Adipocyte (in vitro differentiated cells): ENCODE results near the gene CCL5.
A peak's percentile ranks its signal among the peaks of the same experiment; 100 is the strongest.

Experiments used
- DNase-seq: peaks from one replicate; pipeline ENCODE4 v3.0.0-alpha.2; 2015; ENCODE audit warnings: low read depth
- H3K27me3 ChIP-seq: replicated peaks from 2 replicates; pipeline ENCODE4 v1.7.0; 2013; ENCODE audit warnings: mild to moderate bottlenecking, low read length, moderate library complexity; ENCODE audit not compliant: control insufficient read depth, insufficient read depth
- H3K36me3 ChIP-seq: 2 replicates; pipeline ENCODE4 v1.7.0; 2013; ENCODE audit warnings: low read length, mild to moderate bottlenecking, moderate library complexity; ENCODE audit not compliant: control insufficient read depth, insufficient read depth, severe bottlenecking
- H3K4me1 ChIP-seq: 2 replicates; pipeline ENCODE4 v1.7.0; 2013; ENCODE audit warnings: mild to moderate bottlenecking, low read length, moderate library complexity; ENCODE audit not compliant: control insufficient read depth, insufficient read depth
- H3K4me3 ChIP-seq: 2 replicates; pipeline ENCODE4 v1.7.0; 2013; ENCODE audit warnings: mild to moderate bottlenecking, low read length, moderate library complexity
- H3K9ac ChIP-seq: 2 replicates; pipeline ENCODE4 v1.7.0; 2013; ENCODE audit warnings: mild to moderate bottlenecking, low read length, moderate library complexity
- H3K9me3 ChIP-seq: 2 replicates; pipeline ENCODE4 v1.7.0; 2013; ENCODE audit warnings: mild to moderate bottlenecking, low read length, moderate library complexity; ENCODE audit not compliant: control insufficient read depth

CCL5 gene

DNA sequence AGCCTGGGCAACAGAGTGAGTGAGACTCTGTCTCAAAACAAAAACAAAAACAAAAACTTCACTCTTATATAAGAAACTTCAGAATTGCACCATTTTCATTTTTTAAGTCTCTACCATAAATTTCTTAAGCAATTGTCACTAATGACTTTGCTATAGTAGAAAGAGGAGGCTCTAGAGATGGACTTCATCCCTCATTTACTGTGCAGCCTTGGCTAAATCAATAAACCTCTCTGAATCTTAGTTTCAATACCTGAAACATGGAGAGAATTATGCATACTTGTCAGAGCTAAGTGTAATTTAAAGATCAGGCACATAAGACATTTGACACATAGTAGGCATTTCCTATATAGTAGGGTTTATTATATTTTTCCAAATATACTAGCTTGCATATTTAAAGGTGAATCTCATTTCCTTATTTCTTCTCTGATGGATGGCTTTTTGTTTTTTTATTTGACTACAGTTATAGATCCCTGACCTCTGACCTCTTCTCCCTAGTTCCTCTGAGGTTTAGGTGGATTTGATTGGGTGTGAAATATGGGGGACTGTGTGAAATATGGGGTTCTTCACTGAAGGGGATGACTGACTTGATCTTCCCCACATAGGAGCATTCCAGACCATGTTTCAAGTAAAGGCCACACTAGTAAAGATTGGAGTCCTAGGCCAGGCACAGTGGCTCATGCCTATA lies 2.7 kb downstream of the CCL5 start:
- H3K27me3 ChIP-seq: peaks cover 7% of the 10 kb centered on the region
- no peaks in the 10 kb centered on the region for H3K36me3 ChIP-seq
- no peak for DNase-seq
- no peaks in the 10 kb centered on the region for H3K4me1 ChIP-seq
- no peak overlapping the region for H3K9ac ChIP-seq
- no peak overlapping the region for H3K4me3 ChIP-seq
- no peaks in the 10 kb centered on the region for H3K9me3 ChIP-seq

DNA sequence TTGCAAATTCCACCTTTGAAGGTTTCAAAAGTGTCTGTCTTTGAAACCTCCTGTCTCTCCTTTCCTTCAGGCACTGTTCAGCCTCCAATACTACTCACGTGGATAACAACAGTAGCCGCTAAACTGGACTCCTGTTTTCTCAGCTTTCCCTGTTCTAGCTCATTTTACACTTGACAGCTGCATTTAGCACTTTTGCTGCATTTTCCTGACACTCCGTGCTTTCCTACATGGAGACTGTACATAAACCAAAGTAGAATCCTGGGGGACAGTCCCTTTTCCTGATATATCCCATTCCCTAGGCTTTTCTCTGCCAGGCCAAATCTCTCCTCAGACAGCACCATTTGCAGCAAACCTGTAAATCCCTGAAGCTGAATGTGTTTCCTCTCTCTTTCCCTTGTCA lies 3.6 kb downstream of the CCL5 start:
- Histone ChIP-seq H3K27me3 (peaks cover 7% of the 10 kb centered on the region), H3K4me3 (no peak overlapping the region), H3K4me1 (no peaks in the 10 kb centered on the region), H3K9me3 (no peaks in the 10 kb centered on the region), H3K36me3 (no peaks in the 10 kb centered on the region), H3K9ac (no peak overlapping the region)
- no peak for DNase-seq

DNA sequence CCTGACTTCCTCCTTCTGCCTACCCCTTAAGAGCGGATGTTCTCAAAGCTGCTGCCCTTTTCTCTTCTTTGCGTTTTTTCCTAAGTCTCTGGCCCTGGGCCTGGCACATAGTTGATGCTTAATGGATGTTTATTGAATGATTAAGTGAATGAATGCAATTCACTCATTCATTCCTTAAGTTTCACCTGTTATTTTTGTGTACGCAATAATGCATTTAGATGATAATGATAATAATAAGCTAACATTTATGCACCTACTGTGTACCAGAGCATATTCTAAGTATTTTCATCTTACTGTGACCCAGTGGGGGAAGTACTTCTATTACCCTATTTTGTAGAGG lies 4.4 kb downstream of the CCL5 start:
- no peak for DNase-seq
- Histone ChIP-seq H3K4me1 (no peaks in the 10 kb centered on the region), H3K4me3 (no peak overlapping the region), H3K27me3 (peaks cover 7% of the 10 kb centered on the region), H3K36me3 (no peaks in the 10 kb centered on the region), H3K9ac (no peak overlapping the region), H3K9me3 (no peaks in the 10 kb centered on the region)

DNA sequence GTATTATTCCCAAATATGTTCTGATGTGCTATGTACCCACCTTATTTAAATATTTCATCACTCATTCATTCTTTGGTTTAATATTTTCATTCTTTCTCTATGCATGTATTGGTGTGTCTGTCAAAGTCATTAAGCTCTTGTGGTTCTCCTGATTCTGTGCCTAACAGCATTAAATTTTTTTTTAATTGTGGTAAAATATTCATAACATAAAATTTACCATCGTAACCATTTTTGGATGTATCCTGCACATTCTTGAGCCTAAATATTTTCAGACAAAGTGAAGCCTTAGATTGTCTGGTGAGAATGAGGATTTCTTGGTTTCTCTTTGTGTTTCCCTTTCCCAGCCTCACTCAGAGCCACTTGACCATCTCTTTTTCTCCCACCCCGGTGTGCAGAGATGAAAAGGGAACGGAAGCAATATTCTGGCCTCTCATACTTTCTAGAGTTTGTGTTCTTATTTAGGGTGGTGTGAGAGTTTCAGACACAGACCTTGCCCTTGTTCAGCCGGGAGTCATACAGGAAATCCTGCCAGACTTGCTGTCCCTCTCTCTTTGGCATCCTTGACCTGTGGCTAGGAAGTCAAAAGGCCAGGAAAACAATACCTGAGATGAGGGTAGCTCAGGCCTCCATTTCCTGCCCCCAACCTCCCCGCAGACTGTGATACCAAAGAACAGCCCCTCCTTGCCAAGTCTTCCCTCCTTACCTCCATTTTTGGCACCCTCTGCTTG lies 4.9 kb downstream of the CCL5 start:
- no peak overlapping the region for H3K4me3 ChIP-seq
- H3K9me3 ChIP-seq: no peaks in the 10 kb centered on the region
- no peak for DNase-seq
- no peaks in the 10 kb centered on the region for H3K36me3 ChIP-seq
- peaks cover 7% of the 10 kb centered on the region for H3K27me3 ChIP-seq
- H3K4me1 ChIP-seq: no peaks in the 10 kb centered on the region
- H3K9ac ChIP-seq: no peak overlapping the region

DNA sequence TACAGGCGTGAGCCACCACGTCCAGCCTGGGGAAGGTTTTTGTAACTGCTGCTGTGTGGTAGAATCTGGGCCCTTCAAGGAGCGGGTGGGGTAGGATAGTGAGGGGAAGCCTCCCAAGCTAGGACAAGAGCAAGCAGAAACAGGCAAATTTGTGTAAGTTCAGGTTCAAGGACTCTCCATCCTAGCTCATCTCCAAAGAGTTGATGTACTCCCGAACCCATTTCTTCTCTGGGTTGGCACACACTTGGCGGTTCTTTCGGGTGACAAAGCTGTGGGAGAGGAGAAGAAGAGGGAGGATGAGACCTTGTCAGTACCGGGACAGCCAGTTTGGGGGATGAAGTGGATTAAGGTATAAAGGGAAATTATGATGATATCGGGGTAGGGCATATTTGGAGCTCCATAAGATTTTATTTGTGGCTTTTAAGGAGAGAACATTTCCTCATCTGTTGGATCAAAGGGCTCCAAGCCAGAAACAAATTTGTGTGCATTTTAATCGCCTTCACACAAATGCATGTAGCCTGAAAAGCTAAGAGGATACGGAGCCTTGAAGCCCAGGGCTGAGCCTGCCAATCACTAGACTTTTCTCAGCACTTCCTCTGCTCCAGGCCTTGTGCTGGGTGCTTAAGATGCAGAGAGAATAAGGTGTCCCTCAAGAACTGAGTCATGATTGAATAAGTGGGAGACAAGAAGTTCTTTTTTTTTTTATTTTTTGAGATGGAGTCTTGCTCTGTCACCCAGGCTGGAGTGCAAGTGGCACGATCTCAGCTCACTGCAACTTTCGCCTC lies 7.8 kb downstream of the CCL5 start:
- H3K36me3 ChIP-seq: no peaks in the 10 kb centered on the region
- peaks cover 7% of the 10 kb centered on the region for H3K27me3 ChIP-seq
- H3K9ac ChIP-seq: no peak overlapping the region
- H3K4me1 ChIP-seq: no peaks in the 10 kb centered on the region
- H3K9me3 ChIP-seq: no peaks in the 10 kb centered on the region
- no peak for DNase-seq
- no peak overlapping the region for H3K4me3 ChIP-seq

GRCh38 chr17:35870906-35871819 lies 9.0 kb downstream of the CCL5 start:
- Histone ChIP-seq H3K36me3 (no peaks in the 10 kb centered on the region), H3K4me1 (peaks cover 6% of the 10 kb centered on the region), H3K9ac (no peak overlapping the region), H3K27me3 (peaks cover 1% of the 10 kb centered on the region), H3K9me3 (no peaks in the 10 kb centered on the region), H3K4me3 (no peak overlapping the region)
- no peak for DNase-seq

GRCh38 chr17:35868737-35869136 lies 11.4 kb downstream of the CCL5 start, which contains the start of gene HEATR9:
Gene HEATR9 (minus strand): TSS chr17:35868891. CDS start chr17:35868742, 149 bp downstream.
- DNase-seq: no peak
- Histone ChIP-seq H3K27me3 (no peaks in the 10 kb centered on the region), H3K4me3 (no peak within 1 kb of the TSS), H3K36me3 (no peaks in the 10 kb centered on the region), H3K4me1 (peaks cover 16% of the 10 kb centered on the region), H3K9ac (no peak within 1 kb of the TSS), H3K9me3 (no peaks in the 10 kb centered on the region)

DNA sequence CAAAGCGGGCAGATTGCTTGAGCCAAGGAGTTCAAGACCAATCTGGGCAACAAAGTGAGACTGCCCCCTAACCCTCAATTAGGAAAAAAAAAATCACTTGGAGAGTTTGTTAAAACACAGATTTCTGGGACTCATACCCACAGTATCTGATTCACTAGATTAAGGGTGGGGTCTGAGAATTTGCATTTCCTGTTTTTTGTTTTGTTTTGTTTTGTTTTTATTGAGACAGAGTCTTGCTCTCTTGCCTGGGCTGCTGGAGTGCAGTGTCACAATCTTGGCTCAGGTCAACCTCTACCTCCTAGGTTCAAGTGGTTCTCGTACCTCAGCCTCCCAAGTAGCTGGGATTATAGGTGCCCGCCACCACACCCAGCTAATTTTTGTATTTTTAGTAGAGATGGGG lies 12.6 kb downstream of the CCL5 start:
- no peak overlapping the region for H3K4me3 ChIP-seq
- no peak for DNase-seq
- H3K4me1 ChIP-seq: peaks cover 16% of the 10 kb centered on the region
- H3K9me3 ChIP-seq: no peaks in the 10 kb centered on the region
- no peaks in the 10 kb centered on the region for H3K27me3 ChIP-seq
- H3K9ac ChIP-seq: no peak overlapping the region
- no peaks in the 10 kb centered on the region for H3K36me3 ChIP-seq

DNA sequence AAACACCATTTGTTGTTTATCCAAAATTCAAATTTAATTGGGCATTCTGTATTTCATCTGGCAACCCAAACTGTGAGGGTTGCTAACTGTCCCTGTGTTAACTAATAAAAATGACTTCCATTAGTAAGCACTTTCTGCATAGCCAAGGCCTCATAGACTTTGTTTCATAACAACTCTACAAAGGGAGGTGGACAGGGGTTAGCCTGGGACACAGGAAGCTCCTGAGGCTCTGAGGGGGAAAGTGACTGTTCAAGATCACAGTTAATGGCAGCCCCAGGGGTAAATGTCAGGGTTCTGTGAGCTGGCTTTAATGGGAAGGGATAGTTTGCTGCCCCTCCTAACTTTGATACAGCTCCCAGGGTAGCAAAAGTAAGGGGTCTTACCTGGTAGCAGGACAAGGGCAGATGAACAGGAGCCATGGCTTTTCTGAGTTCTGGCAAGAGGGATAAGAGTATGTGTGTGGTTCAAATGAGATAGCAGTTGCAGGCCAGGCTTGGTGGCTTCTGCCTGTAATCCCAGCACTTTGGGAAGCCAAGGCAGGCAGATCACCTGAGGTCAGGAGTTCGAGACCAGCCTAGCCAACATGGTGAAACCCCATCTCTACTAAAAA lies 13.7 kb downstream of the CCL5 start:
- Histone ChIP-seq H3K27me3 (no peaks in the 10 kb centered on the region), H3K36me3 (no peaks in the 10 kb centered on the region), H3K9me3 (no peaks in the 10 kb centered on the region), H3K4me1 (peaks cover 16% of the 10 kb centered on the region), H3K4me3 (no peak overlapping the region), H3K9ac (peak overlapping the region; percentile 50)
- peak; percentile 17 for DNase-seq

- no peak overlapping the region for H3K4me3 ChIP-seq
- no peaks in the 10 kb centered on the region for H3K36me3 ChIP-seq
- peak; percentile 56 for DNase-seq
- no peaks in the 10 kb centered on the region for H3K9me3 ChIP-seq
- no peaks in the 10 kb centered on the region for H3K27me3 ChIP-seq
- peak overlapping the region; percentile 50 for H3K9ac ChIP-seq
- peaks cover 16% of the 10 kb centered on the region for H3K4me1 ChIP-seq
Measured at GRCh38 chr17:35865412-35866340, 14.5 kb downstream of the CCL5 start.
